SK-N-SH (cell line): ENCODE data around the gene ZNF526. TPM values are rescaled to one million over a fixed set of nuclear protein-coding genes. Genes with fewer than 3 reads are reported as not detected.

Experiments used
- CTCF ChIA-PET: fragments of 300-600, 350-600 bp; formaldehyde crosslinking; extraction: SDS; loops from one replicate; lab custom pipeline; 2021; lab: Yijun Ruan, JAX
- POLR2A ChIA-PET: fragments of 350-600 bp; sonication (Branson Sonifier 250); formaldehyde crosslinking; extraction: SDS; loops from one replicate; lab custom pipeline; 2020; ENCODE audit warnings: antibody characterized with exemption, inconsistent platforms; lab: Yijun Ruan, JAX
- DNase-seq: peaks from one replicate; pipeline ENCODE4 v3.0.0; 2012
- H2AFZ ChIP-seq: fragments of 200-600 bp; sonication (generic); 2 replicates; pipeline ENCODE4 v1.8.1; 2016; ENCODE audit warnings: antibody characterized with exemption, mild to moderate bottlenecking, low read depth
- H3F3A ChIP-seq: fragments of 200-600 bp; sonication (generic); replicated peaks from 2 replicates; pipeline ENCODE3; 2016; ENCODE audit warnings: antibody characterized with exemption, mild to moderate bottlenecking; ENCODE audit not compliant: insufficient read depth
- H3K27ac ChIP-seq, 2 experiments: fragments of 200-500 bp in 1 of 2; fragments of 200-600 bp in 1 of 2; sonication (Bioruptor generic) in 1 of 2; sonication (generic), shearing (Covaris generic) in 1 of 2; 2 replicates each; pipeline versions ENCODE4 v1.5.1 to v1.6.1; 2014 to 2016; ENCODE audit warnings: low read depth in 2 of 2, inconsistent platforms in 1 of 2, low read length in 1 of 2, mild to moderate bottlenecking in 1 of 2, mixed read lengths in 1 of 2
- H3K27me3 ChIP-seq: fragments of 200-600 bp; sonication (generic), shearing (Covaris generic); 2 replicates; pipeline ENCODE4 v1.6.1; 2016; ENCODE audit warnings: mixed run types; ENCODE audit not compliant: insufficient read depth
- H3K36me3 ChIP-seq, 2 experiments: fragments of 200-500 bp in 1 of 2; fragments of 200-600 bp in 1 of 2; sonication (Bioruptor generic) in 1 of 2; sonication (generic) in 1 of 2; replicated peaks in 1 of 2; 2 replicates each; pipeline versions ENCODE3 to v1.5.1; 2014 to 2016; ENCODE audit warnings: low read length in 1 of 2, mild to moderate bottlenecking in 1 of 2; ENCODE audit not compliant: insufficient read depth in 2 of 2, control insufficient read depth in 1 of 2
- H3K4me1 ChIP-seq, 2 experiments: fragments of 200-500 bp in 1 of 2; fragments of 200-600 bp in 1 of 2; sonication (Bioruptor generic) in 1 of 2; sonication (generic), shearing (Covaris generic) in 1 of 2; 2 replicates each; pipeline versions ENCODE4 v1.5.1 to v1.6.1; 2014 to 2016; ENCODE audit warnings: low read depth in 1 of 2, low read length in 1 of 2, mixed run types in 1 of 2; ENCODE audit not compliant: insufficient read depth in 2 of 2, control insufficient read depth in 1 of 2
- H3K4me2 ChIP-seq: fragments of 200-600 bp; sonication (generic), shearing (Covaris generic); 2 replicates; pipeline ENCODE4 v1.6.1; 2017; ENCODE audit warnings: mixed run types
- H3K4me3 ChIP-seq, 2 experiments: fragments of 200-500 bp in 1 of 2; fragments of 200-600 bp in 1 of 2; sonication (Bioruptor generic) in 1 of 2; sonication (generic), shearing (Covaris generic) in 1 of 2; 2 replicates each; pipeline versions ENCODE4 v1.5.1 to v1.8.1; 2014 to 2016; ENCODE audit warnings: low read depth in 2 of 2, inconsistent platforms in 1 of 2, low read length in 1 of 2, mild to moderate bottlenecking in 1 of 2, mixed read lengths in 1 of 2, moderate library complexity in 1 of 2
- H3K79me2 ChIP-seq: fragments of 200-600 bp; sonication (generic); 2 replicates; pipeline ENCODE4 v1.8.1; 2017; ENCODE audit warnings: mild to moderate bottlenecking; ENCODE audit not compliant: insufficient read depth
- H3K9ac ChIP-seq: fragments of 200-600 bp; sonication (generic); 2 replicates; pipeline ENCODE4 v1.6.1; 2017; ENCODE audit warnings: mixed run types
- H3K9me2 ChIP-seq: fragments of 200-600 bp; sonication (generic); 2 replicates; pipeline ENCODE4 v1.6.1; 2017; ENCODE audit warnings: mixed run types
- H3K9me3 ChIP-seq: fragments of 200-600 bp; sonication (generic); 2 replicates; pipeline ENCODE4 v1.6.1; 2017; ENCODE audit warnings: mixed run types, mild to moderate bottlenecking, moderate library complexity
- H4K20me1 ChIP-seq: fragments of 200-600 bp; sonication (generic); 2 replicates; pipeline ENCODE4 v1.6.1; 2017; ENCODE audit warnings: mild to moderate bottlenecking, mixed run types; ENCODE audit not compliant: insufficient read depth
- CHD2 ChIP-seq: fragments of 150-350 bp; IDR thresholded peaks from 2 replicates; pipeline ENCODE4 v1.6.1; 2018; ENCODE audit warnings: low read length; ENCODE audit not compliant: partially characterized antibody
- CTCF ChIP-seq: fragments of 200-600 bp; sonication (generic); IDR thresholded peaks from 2 replicates; pipeline ENCODE4 v1.6.1; 2017; ENCODE audit warnings: antibody characterized with exemption, mild to moderate bottlenecking, moderate library complexity
- FOSL2 ChIP-seq: IDR thresholded peaks from 2 replicates; pipeline ENCODE4 v1.4.0; 2012; ENCODE audit warnings: low read depth, mild to moderate bottlenecking, moderate library complexity, borderline replicate concordance
- GABPA ChIP-seq: IDR thresholded peaks from 2 replicates; pipeline ENCODE4 v1.4.0; 2012; ENCODE audit warnings: low read depth, mild to moderate bottlenecking
- IRF3 ChIP-seq: fragments of 150-350 bp; IDR thresholded peaks from 2 replicates; pipeline ENCODE4 v1.6.1; 2016; ENCODE audit warnings: mild to moderate bottlenecking, low read depth, low read length
- JUND ChIP-seq: IDR thresholded peaks from 2 replicates; pipeline ENCODE4 v1.4.0; 2012
- MAX ChIP-seq: IDR thresholded peaks from 2 replicates; pipeline ENCODE4 v1.4.0; 2012; ENCODE audit warnings: low read depth
- MEF2A ChIP-seq: IDR thresholded peaks from 2 replicates; pipeline ENCODE4 v1.4.0; 2012; ENCODE audit warnings: low read depth, borderline replicate concordance
- MXI1 ChIP-seq: IDR thresholded peaks from 2 replicates; pipeline ENCODE4 v1.6.1; 2012; ENCODE audit warnings: mild to moderate bottlenecking, low read depth, low read length, improper control_type of control experiment
- NFIC ChIP-seq: IDR thresholded peaks from 2 replicates; pipeline ENCODE4 v1.4.0; 2012; ENCODE audit warnings: borderline replicate concordance
- NRF1 ChIP-seq: IDR thresholded peaks from 2 replicates; pipeline ENCODE4 v1.6.1; 2012; ENCODE audit warnings: low read depth, mild to moderate bottlenecking, low read length
- POLR2AphosphoS5 ChIP-seq: IDR thresholded peaks from 2 replicates; pipeline ENCODE4 v1.6.1; 2012; ENCODE audit warnings: low read depth, low read length
- RAD21 ChIP-seq: IDR thresholded peaks from 2 replicates; pipeline ENCODE4 v1.6.1; 2012; ENCODE audit warnings: mild to moderate bottlenecking, low read length
- RFX5 ChIP-seq: IDR thresholded peaks from 2 replicates; pipeline ENCODE4 v1.6.1; 2012; ENCODE audit warnings: mild to moderate bottlenecking, improper control_type of control experiment, low read length
- RXRA ChIP-seq: IDR thresholded peaks from 2 replicates; pipeline ENCODE4 v1.4.0; 2012; ENCODE audit warnings: low read depth, mild to moderate bottlenecking, borderline replicate concordance
- SIN3A ChIP-seq: IDR thresholded peaks from 2 replicates; pipeline ENCODE4 v1.6.1; 2012; ENCODE audit warnings: low read depth, mild to moderate bottlenecking, low read length, moderate library complexity, borderline replicate concordance
- SMC3 ChIP-seq: IDR thresholded peaks from 2 replicates; pipeline ENCODE4 v1.6.1; 2012; ENCODE audit warnings: low read depth, low read length, improper control_type of control experiment
- TAF1 ChIP-seq: IDR thresholded peaks from 2 replicates; pipeline ENCODE4 v1.6.1; 2012; ENCODE audit warnings: low read depth, mild to moderate bottlenecking, low read length, moderate library complexity, borderline replicate concordance
- TCF12 ChIP-seq: IDR thresholded peaks from 2 replicates; pipeline ENCODE4 v1.4.0; 2012
- TEAD4 ChIP-seq: IDR thresholded peaks from 2 replicates; pipeline ENCODE4 v1.4.0; 2012; ENCODE audit warnings: mild to moderate bottlenecking, borderline replicate concordance; ENCODE audit not compliant: insufficient read depth
- USF2 ChIP-seq: fragments of 150-350 bp; IDR thresholded peaks from 2 replicates; pipeline ENCODE4 v1.6.1; 2017; ENCODE audit warnings: antibody characterized with exemption, low read length, low read depth, borderline replicate concordance
- YY1 ChIP-seq: IDR thresholded peaks from 2 replicates; pipeline ENCODE4 v1.4.0; 2012; ENCODE audit warnings: low read depth, mild to moderate bottlenecking
- ZBTB33 ChIP-seq: IDR thresholded peaks from 2 replicates; pipeline ENCODE4 v1.4.0; 2012; ENCODE audit warnings: low read depth, borderline replicate concordance
- WGBS: methylation state at CpG from one replicate; pipeline ENCODE4 v1.1.6; 2017; ENCODE audit warnings: low lambda C conversion rate; 5-methylcytosine and 5-hydroxymethylcytosine counted together
- polyA plus RNA-seq, 3 experiments: library from polyadenylated mRNA; depleted of rRNA; stranded (reverse); fragments of >200 nt; gene quantifications; 2 replicates each; pipeline ENCODE4 v1.2.3, GENCODE V29; 2012

ZNF526 gene
- polyA plus RNA-seq, 1 of the 3 experiments (the other 2 are of a cell fraction): 3.5 TPM

- TF ChIP-seq RXRA (no peak), CTCF (no peak), MAX (peak; percentile 88), SIN3A (no peak), POLR2AphosphoS5 (no peak), TAF1 (peak; percentile 46; the same call in 1 of the 2 replicates), MXI1 (peak; percentile 75), CHD2 (peak; percentile 98), MEF2A (no peak), RFX5 (peak; percentile 93)
These were observed 48.1 kb downstream of the ZNF526 start (continued) for GRCh38 chr19:42268142-42268703.

GRCh38 chr19:42268704-42269477, 48.8 kb downstream of the ZNF526 start, which contains the start of gene CIC:
Gene CIC, plus strand, starts transcription at chr19:42269252. Its CDS starts 2,532 bp downstream, at chr19:42271784.
- Histone ChIP-seq H3K79me2 (peaks cover 45% of the 10 kb centered on the region), H3K9me2 (no peaks in the 10 kb centered on the region), H3F3A (peaks cover 8% of the 10 kb centered on the region), H3K36me3 (peaks cover 0 to 22% of the 10 kb centered on the region in 2 experiments), H3K9ac (peak within 1 kb of the TSS; percentile 99), H3K27me3 (no peaks in the 10 kb centered on the region), H3K4me3 (peak within 1 kb of the TSS; percentile 74 to 88), H3K4me2 (peak within 1 kb of the TSS; percentile 90), H2AFZ (0 out of 2 replicates have a peak within 1 kb of the TSS, but pooled peaks have one; percentile 80), H3K4me1 (peaks cover 13 to 29% of the 10 kb centered on the region in 2 experiments; a peak in 3 of 4 replicates), H4K20me1 (no peaks in the 10 kb centered on the region), H3K9me3 (no peaks in the 10 kb centered on the region), H3K27ac (peak within 1 kb of the TSS; percentile 98 to 99)
- under 1% methylated on average over 40 of the region's 52 CpGs for WGBS
- ChIA-PET POLR2A (interaction anchor here (1.4 to 2.3 kb wide), 2 partner anchors 10 to 13 kb away, joined by 6 to 8 read pairs; partner anchors contain the start of gene ERF), CTCF (interaction anchor here (1.1 to 2.2 kb wide), 3 partner anchors 10 to 28 kb away, joined by 3 to 24 read pairs (median 6); no protein-coding TSS in a partner anchor)
- peak; percentile 94 for DNase-seq
- TF ChIP-seq USF2: no peak
- TF ChIP-seq NRF1: no peak
- TF ChIP-seq ZBTB33: no peak
- TF ChIP-seq GABPA: peak; percentile 87
- no peak for TF ChIP-seq TCF12
- no peak for TF ChIP-seq SMC3
- TF ChIP-seq NFIC: no peak
- TF ChIP-seq FOSL2: no peak
- no peak for TF ChIP-seq JUND
- TF ChIP-seq CTCF: no peak
- no peak for TF ChIP-seq RAD21
- TF ChIP-seq TEAD4: no peak
- no peak for TF ChIP-seq TAF1
- peak; percentile 84 for TF ChIP-seq YY1
- TF ChIP-seq IRF3: peak; percentile 94
